Breast epithelium (tissue), 4 donors: ENCODE data around the gene SLC17A8. TPM values are rescaled to one million over a fixed set of nuclear protein-coding genes. Genes with fewer than 3 reads are reported as not detected.

Source experiments
- DNase-seq, 2 donors: peaks; one replicate each; pipeline ENCODE4 v3.0.0-alpha.2; 2019; ENCODE audit warnings: low spot score in 2 of 2
- H3K27ac ChIP-seq, 2 donors: fragments of 200-600 bp; sonication (generic) in 1 of 2; one replicate each; pipeline ENCODE4 v1.5.1; 2016 to 2019; ENCODE audit warnings: mild to moderate bottlenecking in 1 of 2
- H3K27me3 ChIP-seq, 2 donors: fragments of 200-600 bp; sonication (generic) in 1 of 2; one replicate each; pipeline versions ENCODE4 v1.5.1 to v1.6.0; 2017 to 2019; ENCODE audit warnings: control low read depth in 1 of 2, mild to moderate bottlenecking in 1 of 2
- H3K36me3 ChIP-seq: fragments of 200-600 bp; one replicate; pipeline ENCODE4 v1.5.1; 2019
- H3K4me1 ChIP-seq, 2 donors: fragments of 200-600 bp; sonication (generic); one replicate each; pipeline ENCODE4 v1.5.1; 2016 to 2019; ENCODE audit warnings: control low read depth in 1 of 2
- H3K4me3 ChIP-seq, 3 donors: fragments of 200-600 bp; sonication (generic); 1 replicate in 2 of 3; 2 replicates in 1 of 3; pipeline ENCODE4 v1.5.1; 2016 to 2019; ENCODE audit warnings: mild to moderate bottlenecking in 3 of 3, moderate library complexity in 2 of 3
- H3K9me3 ChIP-seq, 2 donors: fragments of 200-600 bp; sonication (generic) in 1 of 2; one replicate each; pipeline ENCODE4 v1.5.1; 2016 to 2019; ENCODE audit warnings: control low read depth in 1 of 2
- CTCF ChIP-seq, 3 donors: fragments of 450-650 bp; IDR thresholded peaks; one replicate each; pipeline ENCODE4 v1.5.1; 2016 to 2017; ENCODE audit warnings: antibody characterized with exemption in 3 of 3, mild to moderate bottlenecking in 3 of 3, moderate library complexity in 3 of 3
- POLR2A ChIP-seq: fragments of 450-650 bp; IDR thresholded peaks from one replicate; pipeline ENCODE4 v1.6.1; 2016; ENCODE audit warnings: antibody characterized with exemption, mild to moderate bottlenecking, moderate library complexity
- POLR2AphosphoS5 ChIP-seq, 3 donors: sonication (generic); formaldehyde crosslinking; IDR thresholded peaks; one replicate each; pipeline ENCODE4 v1.6.1; 2017; ENCODE audit warnings: antibody characterized with exemption in 3 of 3
- intact Hi-C: fragments of 100-400 bp; cut with DNase I; formaldehyde crosslinking; loops from one replicate; pipeline ENCODE4 v1.15.1; 2023; ENCODE audit warnings: low total_unique reads
- total RNA-seq, 3 donors: library from RNA; depleted of rRNA; stranded (reverse); fragments of >200 nt; gene quantifications; one replicate each; pipeline ENCODE4 v1.1.0, GENCODE V29; 2016

The SLC17A8 gene
- total RNA-seq, 3 donors from 2014 or later, result not detected

GRCh38 chr12:100360450-100360849, 3.6 kb downstream of the SLC17A8 start:
- intact Hi-C loops, result no loop called here
- H3K4me1 ChIP-seq, result no peaks in the 10 kb centered on the region
- no peak overlapping the region for H3K4me3 ChIP-seq
- H3K36me3 ChIP-seq, result no peaks in the 10 kb centered on the region
- peaks cover 0 to 5% of the 10 kb centered on the region in 2 donors for H3K27me3 ChIP-seq
- H3K9me3 ChIP-seq, result no peaks in the 10 kb centered on the region
- H3K27ac ChIP-seq, result no peak overlapping the region
- TF ChIP-seq POLR2A (no peak), CTCF (IDR thresholded peaks at IDR 0.05) (no peak), POLR2AphosphoS5 (IDR thresholded peaks at IDR 0.05) (no peak)
- DNase-seq, result no peak

GRCh38 chr12:100364324-100364723, 7.5 kb downstream of the SLC17A8 start:
- no peaks in the 10 kb centered on the region for H3K9me3 ChIP-seq
- no peak for DNase-seq
- intact Hi-C loops, result no loop called here

GRCh38 chr12:100365411-100365810, 8.5 kb downstream of the SLC17A8 start:
- TF ChIP-seq POLR2AphosphoS5 (IDR thresholded peaks at IDR 0.05) (peak in 1 of 3 donors; percentile 25), CTCF (IDR thresholded peaks at IDR 0.05) (no peak)
- no peaks in the 10 kb centered on the region for H3K36me3 ChIP-seq
- H3K27ac ChIP-seq, result no peak overlapping the region
- intact Hi-C loops, result no loop called here
- DNase-seq, result no peak
- no peaks in the 10 kb centered on the region for H3K4me1 ChIP-seq
- H3K27me3 ChIP-seq, result no peaks in the 10 kb centered on the region
- H3K9me3 ChIP-seq, result no peaks in the 10 kb centered on the region
- no peak overlapping the region for H3K4me3 ChIP-seq

More at GRCh38 chr12:100364324-100364723, 7.5 kb downstream of the SLC17A8 start:
- no peaks in the 10 kb centered on the region for H3K27me3 ChIP-seq
- no peaks in the 10 kb centered on the region for H3K36me3 ChIP-seq
- H3K4me1 ChIP-seq, result no peaks in the 10 kb centered on the region
- TF ChIP-seq CTCF (IDR thresholded peaks at IDR 0.05), result no peak
- TF ChIP-seq POLR2A, result no peak
- TF ChIP-seq POLR2AphosphoS5 (IDR thresholded peaks at IDR 0.05), result no peak
- H3K27ac ChIP-seq, result no peak overlapping the region
- H3K4me3 ChIP-seq, result no peak overlapping the region

DNA sequence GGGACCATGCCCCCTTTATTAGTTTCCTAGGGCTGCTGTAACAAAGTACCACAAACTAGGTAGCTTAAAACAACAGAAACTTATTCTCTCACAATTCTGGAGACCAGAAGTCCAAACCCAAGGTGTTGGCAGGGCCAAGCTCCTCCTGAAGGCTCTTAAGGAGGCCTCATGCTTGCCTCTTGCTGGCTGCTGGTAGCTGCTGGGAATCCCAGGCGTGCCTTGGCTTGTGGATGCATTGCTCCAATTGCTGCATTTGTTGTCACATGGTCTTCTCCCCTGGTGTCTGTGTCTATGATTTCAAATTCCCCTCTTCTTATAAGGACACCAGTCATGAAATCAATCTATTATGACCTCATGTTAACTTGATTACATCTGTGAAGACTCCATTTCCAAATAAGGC, 11.2 kb downstream of the SLC17A8 start:
- intact Hi-C loops, result no loop called here
- H3K9me3 ChIP-seq, result no peaks in the 10 kb centered on the region
- DNase-seq, result no peak
- no peaks in the 10 kb centered on the region for H3K36me3 ChIP-seq
- no peak for TF ChIP-seq CTCF (IDR thresholded peaks at IDR 0.05)
- TF ChIP-seq POLR2AphosphoS5 (IDR thresholded peaks at IDR 0.05), result no peak
- no peak for TF ChIP-seq POLR2A
- H3K27ac ChIP-seq, result no peak overlapping the region
- no peak overlapping the region for H3K4me3 ChIP-seq
- H3K4me1 ChIP-seq, result no peaks in the 10 kb centered on the region
- no peaks in the 10 kb centered on the region for H3K27me3 ChIP-seq

GRCh38 chr12:100371146-100371545, 14.3 kb downstream of the SLC17A8 start:
- no peak for TF ChIP-seq POLR2A
- TF ChIP-seq POLR2AphosphoS5 (IDR thresholded peaks at IDR 0.05), result no peak
- no peak for TF ChIP-seq CTCF (IDR thresholded peaks at IDR 0.05)
- Histone ChIP-seq H3K4me3 (no peak overlapping the region), H3K27me3 (no peaks in the 10 kb centered on the region), H3K9me3 (no peaks in the 10 kb centered on the region), H3K36me3 (no peaks in the 10 kb centered on the region), H3K27ac (no peak overlapping the region), H3K4me1 (no peaks in the 10 kb centered on the region)
- intact Hi-C loops, result no loop called here
- DNase-seq, result no peak
